ENCODE data around the gene DUSP15.

- TF ChIP-seq POLR2A (IDR thresholded peaks at IDR 0.05; ENCODE audit: low read length) (no peak), GATA1 (IDR thresholded peaks at IDR 0.05; ENCODE audit: low read depth, low read length) (no peak)
These were observed 4.1 kb downstream of the DUSP15 start for GRCh38 chr20:31866221-31866620.

All from erythroblast (primary cell).